ENCODE data around the gene AKAP6.

DNA sequence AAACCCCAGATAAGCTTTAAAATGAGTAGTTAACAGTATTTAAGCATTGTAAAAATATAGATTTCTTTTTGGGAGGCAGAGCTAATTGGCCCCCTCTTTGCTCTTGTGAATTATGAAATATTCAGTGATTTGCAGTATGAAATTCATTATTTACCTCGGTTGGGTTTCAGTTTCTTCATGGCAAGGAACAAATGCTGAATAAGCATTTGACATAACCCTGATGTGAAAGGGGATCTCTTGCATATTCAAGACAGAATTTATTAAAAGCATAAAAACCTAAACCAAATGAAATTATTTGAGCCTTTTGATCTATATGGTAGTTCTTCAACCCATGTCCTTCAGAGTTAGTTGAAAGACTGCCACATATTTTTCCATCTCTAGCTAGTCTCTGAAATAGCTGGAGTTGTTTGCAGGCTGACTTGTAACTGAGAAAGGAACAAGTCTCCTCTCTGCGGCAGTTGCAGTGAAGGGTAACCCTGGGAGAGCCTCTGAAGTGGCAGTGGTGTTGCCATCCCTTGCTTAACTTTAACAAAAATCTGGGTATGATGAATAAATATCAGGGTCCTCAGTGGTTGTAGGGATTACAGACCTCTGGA, 690 bp downstream of the AKAP6 start:
- TF ChIP-seq EZH2 (IDR thresholded peaks at IDR 0.05) (no peak), POLR2A (IDR thresholded peaks at IDR 0.05; ENCODE audit: borderline replicate concordance, extremely low read depth, insufficient read depth, insufficient read length) (no peak), SRF (IDR thresholded peaks at IDR 0.05; ENCODE audit: low read depth) (no peak), CEBPB (IDR thresholded peaks at IDR 0.05; ENCODE audit: low read depth) (no peak), TCF7L2 (IDR thresholded peaks at IDR 0.05; ENCODE audit: borderline replicate concordance, extremely low read depth, insufficient read depth, insufficient read length) (no peak), RAD21 (IDR thresholded peaks at IDR 0.05; ENCODE audit: low read depth) (no peak), EZH2phosphoT487 (IDR thresholded peaks at IDR 0.05; ENCODE audit: borderline replicate concordance) (no peak), SP1 (IDR thresholded peaks at IDR 0.05; ENCODE audit: low read depth) (no peak)
- TF ChIP-seq, protein P1, sequence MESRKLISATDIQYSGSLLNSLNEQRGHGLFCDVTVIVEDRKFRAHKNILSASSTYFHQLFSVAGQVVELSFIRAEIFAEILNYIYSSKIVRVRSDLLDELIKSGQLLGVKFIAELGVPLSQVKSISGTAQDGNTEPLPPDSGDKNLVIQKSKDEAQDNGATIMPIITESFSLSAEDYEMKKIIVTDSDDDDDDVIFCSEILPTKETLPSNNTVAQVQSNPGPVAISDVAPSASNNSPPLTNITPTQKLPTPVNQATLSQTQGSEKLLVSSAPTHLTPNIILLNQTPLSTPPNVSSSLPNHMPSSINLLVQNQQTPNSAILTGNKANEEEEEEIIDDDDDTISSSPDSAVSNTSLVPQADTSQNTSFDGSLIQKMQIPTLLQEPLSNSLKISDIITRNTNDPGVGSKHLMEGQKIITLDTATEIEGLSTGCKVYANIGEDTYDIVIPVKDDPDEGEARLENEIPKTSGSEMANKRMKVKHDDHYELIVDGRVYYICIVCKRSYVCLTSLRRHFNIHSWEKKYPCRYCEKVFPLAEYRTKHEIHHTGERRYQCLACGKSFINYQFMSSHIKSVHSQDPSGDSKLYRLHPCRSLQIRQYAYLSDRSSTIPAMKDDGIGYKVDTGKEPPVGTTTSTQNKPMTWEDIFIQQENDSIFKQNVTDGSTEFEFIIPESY (IDR thresholded peaks at IDR 0.05; ENCODE audit: extremely low read depth, insufficient replicate concordance, low read length), result no peak
- TF ChIP-seq, protein P2, sequence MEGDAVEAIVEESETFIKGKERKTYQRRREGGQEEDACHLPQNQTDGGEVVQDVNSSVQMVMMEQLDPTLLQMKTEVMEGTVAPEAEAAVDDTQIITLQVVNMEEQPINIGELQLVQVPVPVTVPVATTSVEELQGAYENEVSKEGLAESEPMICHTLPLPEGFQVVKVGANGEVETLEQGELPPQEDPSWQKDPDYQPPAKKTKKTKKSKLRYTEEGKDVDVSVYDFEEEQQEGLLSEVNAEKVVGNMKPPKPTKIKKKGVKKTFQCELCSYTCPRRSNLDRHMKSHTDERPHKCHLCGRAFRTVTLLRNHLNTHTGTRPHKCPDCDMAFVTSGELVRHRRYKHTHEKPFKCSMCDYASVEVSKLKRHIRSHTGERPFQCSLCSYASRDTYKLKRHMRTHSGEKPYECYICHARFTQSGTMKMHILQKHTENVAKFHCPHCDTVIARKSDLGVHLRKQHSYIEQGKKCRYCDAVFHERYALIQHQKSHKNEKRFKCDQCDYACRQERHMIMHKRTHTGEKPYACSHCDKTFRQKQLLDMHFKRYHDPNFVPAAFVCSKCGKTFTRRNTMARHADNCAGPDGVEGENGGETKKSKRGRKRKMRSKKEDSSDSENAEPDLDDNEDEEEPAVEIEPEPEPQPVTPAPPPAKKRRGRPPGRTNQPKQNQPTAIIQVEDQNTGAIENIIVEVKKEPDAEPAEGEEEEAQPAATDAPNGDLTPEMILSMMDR (IDR thresholded peaks at IDR 0.05 in 2 of 3, conservative IDR thresholded peaks at IDR 0.05 in 1 of 3; ENCODE audit: borderline replicate concordance in 1 of 3, insufficient read depth in 1 of 3, low read depth in 2 of 3, low read length in 2 of 3), result no peak
- TF ChIP-seq, protein P3, sequence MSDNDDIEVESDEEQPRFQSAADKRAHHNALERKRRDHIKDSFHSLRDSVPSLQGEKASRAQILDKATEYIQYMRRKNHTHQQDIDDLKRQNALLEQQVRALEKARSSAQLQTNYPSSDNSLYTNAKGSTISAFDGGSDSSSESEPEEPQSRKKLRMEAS (IDR thresholded peaks at IDR 0.05), result no peak
- TF ChIP-seq, protein P4, sequence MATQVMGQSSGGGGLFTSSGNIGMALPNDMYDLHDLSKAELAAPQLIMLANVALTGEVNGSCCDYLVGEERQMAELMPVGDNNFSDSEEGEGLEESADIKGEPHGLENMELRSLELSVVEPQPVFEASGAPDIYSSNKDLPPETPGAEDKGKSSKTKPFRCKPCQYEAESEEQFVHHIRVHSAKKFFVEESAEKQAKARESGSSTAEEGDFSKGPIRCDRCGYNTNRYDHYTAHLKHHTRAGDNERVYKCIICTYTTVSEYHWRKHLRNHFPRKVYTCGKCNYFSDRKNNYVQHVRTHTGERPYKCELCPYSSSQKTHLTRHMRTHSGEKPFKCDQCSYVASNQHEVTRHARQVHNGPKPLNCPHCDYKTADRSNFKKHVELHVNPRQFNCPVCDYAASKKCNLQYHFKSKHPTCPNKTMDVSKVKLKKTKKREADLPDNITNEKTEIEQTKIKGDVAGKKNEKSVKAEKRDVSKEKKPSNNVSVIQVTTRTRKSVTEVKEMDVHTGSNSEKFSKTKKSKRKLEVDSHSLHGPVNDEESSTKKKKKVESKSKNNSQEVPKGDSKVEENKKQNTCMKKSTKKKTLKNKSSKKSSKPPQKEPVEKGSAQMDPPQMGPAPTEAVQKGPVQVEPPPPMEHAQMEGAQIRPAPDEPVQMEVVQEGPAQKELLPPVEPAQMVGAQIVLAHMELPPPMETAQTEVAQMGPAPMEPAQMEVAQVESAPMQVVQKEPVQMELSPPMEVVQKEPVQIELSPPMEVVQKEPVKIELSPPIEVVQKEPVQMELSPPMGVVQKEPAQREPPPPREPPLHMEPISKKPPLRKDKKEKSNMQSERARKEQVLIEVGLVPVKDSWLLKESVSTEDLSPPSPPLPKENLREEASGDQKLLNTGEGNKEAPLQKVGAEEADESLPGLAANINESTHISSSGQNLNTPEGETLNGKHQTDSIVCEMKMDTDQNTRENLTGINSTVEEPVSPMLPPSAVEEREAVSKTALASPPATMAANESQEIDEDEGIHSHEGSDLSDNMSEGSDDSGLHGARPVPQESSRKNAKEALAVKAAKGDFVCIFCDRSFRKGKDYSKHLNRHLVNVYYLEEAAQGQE (IDR thresholded peaks at IDR 0.05; ENCODE audit: low read depth), result no peak
